ENCODE measurements around the gene TMX3.

TMX3 gene, protein sequence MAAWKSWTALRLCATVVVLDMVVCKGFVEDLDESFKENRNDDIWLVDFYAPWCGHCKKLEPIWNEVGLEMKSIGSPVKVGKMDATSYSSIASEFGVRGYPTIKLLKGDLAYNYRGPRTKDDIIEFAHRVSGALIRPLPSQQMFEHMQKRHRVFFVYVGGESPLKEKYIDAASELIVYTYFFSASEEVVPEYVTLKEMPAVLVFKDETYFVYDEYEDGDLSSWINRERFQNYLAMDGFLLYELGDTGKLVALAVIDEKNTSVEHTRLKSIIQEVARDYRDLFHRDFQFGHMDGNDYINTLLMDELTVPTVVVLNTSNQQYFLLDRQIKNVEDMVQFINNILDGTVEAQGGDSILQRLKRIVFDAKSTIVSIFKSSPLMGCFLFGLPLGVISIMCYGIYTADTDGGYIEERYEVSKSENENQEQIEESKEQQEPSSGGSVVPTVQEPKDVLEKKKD

DNA sequence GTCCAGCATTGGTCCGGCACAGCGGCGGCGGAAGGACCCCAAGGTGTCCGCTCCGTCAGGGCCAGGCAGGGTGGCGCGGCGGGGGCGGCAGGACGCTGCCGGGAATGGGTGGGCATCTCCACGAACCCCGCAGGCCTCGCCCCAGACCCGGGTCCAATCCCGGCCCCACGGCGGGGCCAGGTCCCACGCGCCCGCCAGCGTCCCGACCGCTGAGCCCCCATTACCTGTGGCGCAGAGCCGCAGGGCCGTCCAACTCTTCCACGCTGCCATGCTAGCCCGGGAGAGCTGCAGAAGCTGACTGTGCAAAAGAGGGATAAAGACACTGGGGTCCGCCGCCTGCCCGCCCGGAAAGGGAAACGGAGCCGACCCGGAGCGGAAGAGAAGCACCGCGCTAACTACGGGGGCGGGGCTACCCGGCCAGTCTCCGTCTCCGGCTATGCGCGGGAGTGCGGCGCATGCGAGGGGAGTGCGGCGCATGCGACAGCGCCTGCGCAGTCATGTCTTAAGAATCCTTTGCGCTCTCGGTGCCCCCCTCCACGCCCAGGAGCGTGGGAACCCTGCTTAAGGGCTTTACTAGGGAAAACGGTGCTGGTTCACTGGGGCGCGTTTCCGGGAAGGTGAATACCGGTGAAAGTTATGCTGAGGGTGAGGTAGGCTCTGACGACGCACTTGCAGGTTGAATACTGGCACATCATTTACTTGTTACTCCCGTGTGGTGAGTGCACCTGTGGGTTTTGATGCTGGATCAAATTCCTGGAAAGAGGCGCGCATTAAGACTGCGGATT is at the start of gene TMX3:
TSS of gene TMX3 (minus strand) at position 397 of the 785 bp plus-strand sequence. CDS start at position 270, 127 bp downstream.
- peak; percentile 87 to 94 for DNase-seq

DNA sequence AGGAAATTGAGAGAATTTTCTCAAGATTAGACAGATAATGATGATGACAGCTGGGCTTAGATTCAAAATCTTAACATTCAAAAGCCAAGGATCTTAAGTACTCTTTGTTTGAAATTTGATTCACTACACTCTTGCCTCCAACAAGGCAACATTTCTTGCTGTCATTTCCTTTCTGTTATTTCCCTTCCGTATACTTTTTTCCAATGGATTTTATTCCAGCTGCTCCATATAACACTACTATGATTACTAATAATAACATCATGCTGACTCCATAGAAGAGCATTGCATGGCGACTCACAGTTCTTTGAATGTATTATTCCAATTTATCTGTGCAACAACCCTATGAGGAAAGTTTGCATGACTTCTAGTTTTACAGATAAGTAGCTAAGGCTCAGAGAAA is 49.1 kb upstream of the TMX3 start:
- DNase-seq, result peak in 1 of 2 experiments; percentile 29

DNA sequence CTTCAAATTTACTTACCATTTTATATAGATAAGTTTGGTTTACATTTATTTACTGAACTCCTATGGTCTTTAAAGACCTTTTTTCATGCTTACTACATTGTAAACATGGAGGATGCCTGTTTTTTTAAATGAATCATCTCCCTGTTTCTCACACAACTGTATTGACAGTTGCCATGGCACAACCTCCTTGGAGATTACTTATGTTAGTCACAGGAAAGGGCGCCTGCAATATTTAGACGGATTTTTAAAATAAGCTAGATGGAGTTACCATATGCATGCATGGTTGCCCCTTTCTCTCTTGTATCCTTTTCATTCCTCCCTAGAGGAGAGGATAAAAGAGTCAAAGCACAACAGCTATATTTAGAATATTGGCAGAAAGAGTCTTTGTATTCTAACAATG is 48.2 kb upstream of the TMX3 start:
- DNase-seq, result no peak

DNA sequence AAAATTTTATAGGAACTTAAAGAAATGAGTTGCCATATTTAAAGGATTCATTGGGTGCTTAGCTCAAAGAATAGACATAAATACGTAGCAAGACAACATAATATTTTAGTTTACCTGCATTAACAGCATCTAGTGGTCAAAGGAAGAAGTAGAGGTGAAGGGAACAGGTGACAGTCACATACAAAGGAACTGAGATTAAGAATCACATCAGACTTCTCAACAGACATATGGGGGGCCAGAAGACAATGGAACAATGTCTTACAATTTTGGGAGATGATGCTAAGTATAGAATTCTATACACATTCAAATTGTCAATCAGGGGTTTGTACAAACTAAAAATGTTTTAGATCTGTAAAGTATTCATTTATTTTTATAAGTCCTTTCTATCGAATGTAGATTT is 44.4 kb upstream of the TMX3 start:
- DNase-seq, result no peak

DNA sequence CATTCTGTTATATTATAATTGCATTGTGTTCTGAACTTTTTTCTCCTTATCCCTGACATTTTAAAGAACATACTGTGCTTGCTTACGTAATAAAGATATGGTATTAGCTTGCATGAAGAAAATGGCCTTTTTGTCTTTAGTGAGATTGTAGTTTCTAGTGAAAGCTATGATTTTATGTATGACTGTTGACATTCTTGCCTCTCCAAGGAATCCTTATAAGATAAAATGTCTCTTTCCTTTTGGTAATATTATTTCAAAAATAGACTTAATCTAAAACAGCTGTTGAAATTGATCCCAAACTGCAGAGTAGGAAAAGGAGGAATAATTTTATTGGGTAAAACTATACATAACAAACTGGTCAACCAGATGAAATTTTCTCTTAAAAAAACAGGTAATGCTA is 42.2 kb upstream of the TMX3 start:
- no peak for DNase-seq

DNA sequence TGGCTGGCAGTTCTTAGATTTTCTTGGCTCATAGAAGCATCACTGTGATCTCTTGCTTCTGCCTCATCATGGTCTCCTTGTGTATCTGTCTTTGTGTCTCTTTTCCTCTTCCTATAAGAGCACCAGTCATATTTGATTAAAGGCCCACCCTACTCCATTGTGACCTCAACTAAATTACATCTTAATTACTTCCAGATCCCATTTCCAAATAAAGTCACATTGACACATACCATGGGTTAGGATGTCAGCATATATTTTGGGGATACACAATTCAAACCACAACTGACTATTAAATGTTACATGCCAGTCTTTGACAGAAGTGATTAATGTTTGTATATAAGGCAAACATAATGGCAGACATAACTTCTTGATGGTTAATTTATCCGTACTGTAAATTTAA is 27.3 kb upstream of the TMX3 start:
- DNase-seq, result no peak

DNA sequence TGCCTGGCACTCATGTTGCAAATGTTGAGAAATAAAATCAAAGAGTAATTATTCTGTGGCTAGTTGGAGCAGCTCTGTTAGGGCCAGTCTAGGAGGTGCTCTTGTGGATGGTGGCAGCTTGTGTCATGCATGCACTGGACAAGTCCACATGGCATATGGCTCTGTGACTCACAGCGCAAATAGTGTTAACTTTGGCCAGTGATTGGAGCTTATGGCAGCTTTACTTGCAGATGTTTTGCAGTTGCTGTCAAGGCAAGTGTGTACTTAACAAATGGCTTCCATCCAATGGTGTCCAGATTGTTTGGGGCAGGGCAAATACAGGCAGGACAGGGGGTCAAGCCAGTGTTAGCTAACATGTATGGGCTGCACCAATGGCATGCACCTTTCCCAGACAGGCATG is 26.1 kb upstream of the TMX3 start:
- DNase-seq, result peak in 1 of 2 experiments; percentile 74

DNA sequence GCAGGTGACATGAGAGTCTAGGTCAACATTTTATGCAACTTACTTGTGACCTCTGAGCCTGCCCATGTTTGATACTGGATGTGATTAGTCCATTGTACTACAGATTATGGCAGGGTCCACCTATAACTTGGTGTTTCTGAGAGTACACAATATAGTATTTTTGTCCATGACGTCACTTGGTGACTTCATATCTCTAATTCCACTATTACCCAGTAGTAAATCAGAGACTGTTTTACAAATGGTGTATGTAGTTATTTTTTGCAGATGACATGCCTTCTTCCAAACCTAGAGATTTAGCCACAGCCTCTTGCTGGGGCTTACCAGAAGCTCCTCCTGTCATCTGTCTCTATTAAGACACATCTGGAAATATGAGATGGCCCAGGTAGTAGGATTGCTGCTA is 24.6 kb upstream of the TMX3 start:
- DNase-seq, result no peak

DNA sequence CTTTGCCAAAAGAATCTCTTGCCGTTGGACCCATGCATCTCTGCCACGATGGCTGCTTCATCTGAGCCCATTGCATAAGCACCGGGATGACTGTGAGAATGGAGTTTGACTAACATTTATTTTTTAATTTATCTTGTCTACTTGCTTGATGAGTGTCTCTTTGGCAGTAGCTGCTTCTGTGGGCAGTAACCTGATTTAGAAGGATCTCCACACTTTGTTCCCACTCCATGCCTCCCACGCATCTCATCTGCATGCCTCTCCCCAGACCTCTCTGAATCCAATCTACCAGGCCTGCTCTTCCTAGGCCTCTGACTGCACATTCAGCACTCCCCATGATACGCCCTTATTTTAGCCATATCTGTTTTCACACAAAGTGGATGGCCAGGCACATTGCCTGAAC is 23.7 kb upstream of the TMX3 start:
- DNase-seq, result no peak

DNA sequence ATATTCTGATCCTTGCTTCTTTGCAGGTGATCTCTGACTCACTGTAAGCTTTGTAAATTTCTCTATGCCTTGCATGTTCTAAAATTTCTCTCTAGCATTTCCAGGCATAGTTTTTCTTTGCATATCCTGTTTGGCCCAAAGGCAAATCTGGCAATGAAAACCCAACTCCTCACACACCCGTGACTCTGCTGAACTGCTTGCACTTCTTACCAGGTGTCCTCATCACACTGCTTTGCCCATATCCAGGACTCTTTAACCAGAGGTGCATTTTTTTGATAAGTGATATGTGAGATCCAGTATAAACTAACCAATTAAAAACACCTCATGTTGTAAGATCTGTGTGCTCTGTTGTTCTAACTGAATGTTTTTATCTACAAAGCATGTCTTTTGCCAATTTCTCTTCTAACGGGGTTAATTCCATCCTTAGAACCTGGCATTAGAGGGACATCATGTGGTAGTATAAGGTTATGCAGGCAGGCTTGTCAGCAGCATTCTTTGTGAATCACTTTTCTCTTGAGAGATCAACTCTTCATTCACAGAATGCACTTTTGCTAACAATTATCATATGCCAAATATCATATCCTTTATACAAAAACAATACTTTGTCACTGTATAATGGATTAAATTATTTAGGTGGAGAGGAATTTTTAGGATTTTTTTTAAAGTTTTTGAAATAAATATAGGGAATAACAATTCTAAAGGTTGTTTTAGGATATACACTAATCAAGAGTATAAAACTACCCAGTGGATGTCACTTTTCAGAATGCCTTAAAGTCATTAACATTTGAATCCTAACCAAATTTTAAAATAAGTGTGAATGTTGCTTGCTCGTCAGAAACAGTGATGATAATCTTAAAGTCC is 20.8 kb upstream of the TMX3 start:
- DNase-seq, result peak in 1 of 2 experiments; percentile 20

DNA sequence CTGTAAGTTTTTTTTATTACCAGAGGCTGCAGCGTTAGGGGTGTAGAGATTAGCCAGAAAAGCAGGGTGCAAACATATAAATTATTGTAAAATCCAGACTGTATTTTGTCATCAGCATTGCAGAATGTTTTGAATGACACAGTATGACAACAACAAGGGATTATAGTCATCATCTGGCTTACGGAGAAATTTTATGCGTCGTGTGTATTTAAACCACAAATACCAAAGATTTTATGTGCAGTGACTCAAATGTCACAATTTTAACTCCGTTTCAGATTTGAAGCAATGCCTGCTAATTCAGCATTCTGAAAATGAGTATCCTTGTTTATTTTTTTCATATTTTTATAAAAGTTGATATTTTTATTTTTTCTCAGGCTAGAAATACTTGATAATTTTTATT is 19.4 kb upstream of the TMX3 start:
- no peak for DNase-seq

DNA sequence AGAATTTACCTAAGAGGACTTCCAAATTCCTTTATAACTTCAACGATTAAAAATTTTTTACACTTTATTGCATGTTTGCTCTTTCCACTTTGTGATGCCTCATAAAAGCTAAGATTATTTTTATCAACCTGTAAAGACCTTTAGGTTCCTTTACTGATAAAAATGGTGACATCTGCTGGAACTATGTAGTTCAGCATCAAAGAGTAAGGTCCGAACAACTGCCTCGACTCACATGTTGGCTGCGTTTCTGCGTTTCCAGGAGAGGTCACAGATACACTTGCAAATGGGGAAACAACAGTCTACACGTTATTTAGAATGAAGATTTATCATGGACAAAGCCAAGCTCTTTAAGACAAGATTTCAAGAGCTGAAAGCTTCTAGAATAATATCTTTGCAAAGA is 18.8 kb upstream of the TMX3 start:
- DNase-seq, result peak in 1 of 2 experiments; percentile 10

DNA sequence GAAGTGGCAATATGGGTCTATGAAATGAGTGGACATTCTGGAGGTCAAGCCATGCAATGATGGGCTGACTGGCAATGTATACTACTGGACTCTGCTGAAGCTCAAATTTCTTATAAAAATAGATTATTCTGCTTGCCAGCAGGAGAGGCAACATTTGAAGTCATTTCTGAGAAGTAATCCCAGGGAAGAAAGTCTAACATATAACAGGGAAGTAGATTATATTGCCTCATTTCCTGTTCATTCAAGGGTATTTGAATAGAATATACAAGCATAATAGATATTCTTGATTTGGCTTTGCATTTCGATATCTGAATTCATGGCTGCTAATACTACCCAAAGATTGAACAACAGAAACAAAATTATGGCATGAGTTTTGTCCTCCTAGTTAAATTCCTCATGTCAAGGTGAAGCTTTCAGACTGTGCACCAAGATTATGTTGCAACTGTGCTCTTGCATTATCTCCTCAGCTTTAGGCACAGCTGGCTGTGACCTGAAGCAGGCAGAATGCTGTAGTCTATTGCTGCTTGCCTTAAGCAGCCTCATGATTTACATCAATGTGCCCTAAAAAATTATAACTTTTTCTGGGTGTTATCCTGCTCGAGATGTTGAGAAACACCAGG is 13.3 kb upstream of the TMX3 start:
- no peak for DNase-seq

DNA sequence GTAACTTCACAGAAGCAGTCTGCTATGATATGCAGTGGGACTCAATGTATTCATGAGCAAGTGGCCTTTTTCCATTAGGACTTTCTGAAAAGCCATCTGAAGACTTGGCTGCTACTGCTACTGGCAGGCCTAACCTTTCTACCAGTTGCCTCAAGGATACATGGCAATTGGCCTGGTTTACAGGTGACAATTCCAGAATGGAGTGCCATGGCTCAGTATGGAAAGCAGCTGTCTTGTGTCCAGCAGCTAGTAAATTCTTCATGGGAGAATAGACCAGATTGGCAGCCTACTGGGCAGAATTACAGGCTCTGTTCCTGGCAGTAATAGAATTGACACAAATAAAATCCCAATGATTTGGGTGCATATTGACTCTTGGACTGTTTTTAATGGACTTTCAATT is 12.6 kb upstream of the TMX3 start:
- DNase-seq, result no peak

DNA sequence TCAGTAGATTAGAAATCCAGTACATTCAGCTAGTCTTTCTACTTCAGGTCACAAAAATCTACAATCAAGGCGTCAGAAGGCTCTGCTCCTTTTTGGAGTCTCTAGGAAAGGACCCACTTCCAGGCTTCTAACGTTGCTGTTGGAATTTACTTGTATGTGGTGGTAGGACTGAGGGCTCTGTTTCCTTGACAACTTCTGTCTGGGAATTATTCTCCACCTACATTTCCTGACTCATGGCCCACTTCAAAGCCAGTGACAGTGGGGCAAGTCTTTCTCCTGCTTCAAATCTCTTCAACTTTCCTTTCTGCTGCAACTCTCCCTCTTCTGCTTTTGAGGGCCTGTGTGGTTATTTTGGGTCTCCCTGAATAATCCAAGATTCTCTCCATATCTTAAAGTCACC is 10.4 kb upstream of the TMX3 start:
- DNase-seq, result no peak

DNA sequence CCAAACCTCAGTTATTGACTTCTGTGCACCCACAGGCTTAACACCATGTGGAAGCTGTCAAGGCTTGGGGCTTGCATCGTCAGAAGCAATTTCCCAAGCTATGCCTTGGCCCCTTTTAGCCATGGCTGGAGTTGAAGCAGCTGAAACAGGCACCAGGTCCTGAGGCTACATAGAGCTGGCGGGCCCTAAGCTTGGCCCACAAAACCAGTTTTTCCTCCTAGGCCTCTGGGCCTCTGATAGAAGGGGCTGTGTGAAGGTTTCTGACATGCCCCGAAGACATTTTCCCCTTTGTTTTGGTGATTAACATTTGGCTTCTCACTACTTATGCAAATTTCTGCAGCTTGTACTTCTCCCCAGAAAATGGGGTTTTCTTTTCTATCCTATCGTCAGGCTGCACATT is 9.1 kb upstream of the TMX3 start:
- no peak for DNase-seq

DNA sequence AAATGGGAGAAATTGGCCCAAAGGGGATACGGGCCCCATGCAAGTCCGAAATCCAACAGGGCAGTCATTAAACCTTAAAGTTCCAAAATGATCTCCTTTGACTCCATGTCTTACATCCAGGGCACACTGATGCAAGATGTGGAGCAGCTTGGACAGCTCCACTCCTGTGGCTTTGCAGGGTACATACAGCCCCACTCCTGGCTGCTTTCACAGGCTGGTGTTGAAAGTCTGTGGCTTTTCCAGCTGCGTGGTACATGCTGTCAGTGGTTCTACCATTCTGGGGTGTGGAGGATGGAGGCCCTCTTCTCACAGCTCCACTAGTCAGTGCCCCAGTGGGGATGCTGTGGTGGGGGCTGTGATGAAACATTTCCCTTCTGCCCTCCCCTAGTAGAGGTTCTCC is 8.6 kb upstream of the TMX3 start:
- DNase-seq, result no peak

DNA sequence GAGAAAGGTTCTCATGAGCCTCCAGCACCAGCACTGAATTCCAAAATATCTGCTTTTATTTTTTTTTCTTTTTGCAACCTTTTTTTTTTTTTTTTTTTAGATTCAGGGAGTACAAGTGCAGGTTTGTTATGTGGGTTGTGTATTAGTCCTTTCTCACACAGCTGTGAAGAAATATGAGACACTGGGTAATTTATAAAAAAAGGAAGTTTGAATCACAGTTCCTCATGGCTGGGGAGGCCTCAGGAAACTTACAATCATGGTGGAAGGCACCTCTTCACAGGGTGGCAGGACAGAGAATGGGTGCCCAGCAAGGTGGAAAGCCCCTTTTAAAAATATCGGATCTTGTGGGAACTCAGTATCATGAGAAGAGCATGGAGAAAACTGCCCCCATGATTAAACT is 7.9 kb upstream of the TMX3 start:
- DNase-seq, result no peak

DNA sequence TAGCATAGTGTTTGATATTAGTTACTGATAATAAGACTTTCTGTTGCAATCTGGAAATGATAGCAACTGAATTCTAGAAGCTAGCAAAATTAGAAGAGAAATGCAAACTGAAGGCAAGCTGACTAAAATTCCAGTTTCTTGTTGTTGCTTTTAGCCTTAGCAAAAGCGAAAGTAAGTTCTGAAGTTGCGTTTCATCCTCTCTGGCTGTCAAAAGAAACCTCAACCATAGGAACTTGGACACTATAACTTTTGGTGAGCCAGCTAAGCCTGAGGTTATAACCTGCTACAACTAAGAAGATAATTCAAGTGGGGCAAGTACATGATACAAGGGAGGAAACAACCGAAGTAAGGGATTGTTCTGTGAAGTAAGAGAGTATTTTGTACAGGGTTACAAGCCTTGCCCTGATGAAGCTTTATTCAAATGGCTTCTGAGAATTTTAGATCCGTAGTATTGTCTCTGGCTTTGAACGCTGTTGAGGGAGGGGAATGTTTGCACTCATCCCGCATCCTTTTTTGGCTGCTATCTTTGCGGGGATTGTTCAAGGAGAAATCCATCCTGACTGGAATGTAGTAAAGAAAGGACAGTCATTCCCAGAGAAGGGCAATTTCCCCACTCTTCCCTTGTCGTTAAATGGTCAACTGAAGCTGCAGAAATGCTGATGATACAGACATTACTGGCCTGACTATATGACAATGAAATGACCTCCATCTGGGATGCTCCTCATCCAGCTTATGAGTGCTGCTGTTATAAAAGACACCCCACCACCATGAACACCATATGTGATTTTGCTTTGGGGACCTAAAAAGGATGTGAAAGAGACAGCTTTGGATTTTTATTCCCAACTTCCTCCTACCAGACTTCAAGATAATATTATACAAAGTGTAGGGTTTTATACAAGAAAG is 7.0 kb upstream of the TMX3 start:
- DNase-seq, result no peak

DNA sequence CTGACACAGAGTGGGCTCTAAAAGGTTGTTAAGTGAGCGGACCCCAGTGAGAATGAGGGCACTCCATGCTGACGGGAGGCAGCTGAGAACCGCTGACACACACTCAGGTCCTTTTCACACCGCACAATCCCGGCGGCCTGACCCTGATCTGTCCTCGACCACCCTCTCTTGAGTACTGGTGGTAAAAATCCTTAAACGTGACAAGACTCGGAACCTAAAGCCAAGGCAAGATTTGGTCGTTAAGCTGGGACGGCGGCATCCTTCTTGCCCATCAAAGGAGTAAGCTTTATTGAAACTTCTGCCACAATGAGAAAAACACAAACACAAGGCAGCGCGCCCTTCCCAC is 569 bp downstream of the TMX3 start:
- peak in 1 of 2 experiments; percentile 35 for DNase-seq

DNA sequence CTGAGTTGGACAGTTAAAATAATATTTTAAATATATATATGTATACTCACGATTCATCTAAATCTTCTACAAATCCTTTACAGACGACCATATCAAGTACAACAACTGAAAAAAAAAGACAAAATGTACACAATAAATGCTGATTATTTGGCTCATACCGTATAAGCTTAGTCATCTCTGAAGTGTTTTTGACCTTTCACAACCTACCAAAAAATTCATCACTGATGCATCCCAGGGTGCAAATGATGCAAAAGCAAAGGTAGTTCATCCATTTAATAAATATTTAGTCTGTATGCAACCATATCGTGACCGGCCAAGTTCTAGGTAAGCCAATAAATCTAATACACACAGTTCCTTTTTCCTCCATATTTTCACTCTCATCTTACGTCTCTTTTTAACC is 1.1 kb downstream of the TMX3 start:
- no peak for DNase-seq

DNA sequence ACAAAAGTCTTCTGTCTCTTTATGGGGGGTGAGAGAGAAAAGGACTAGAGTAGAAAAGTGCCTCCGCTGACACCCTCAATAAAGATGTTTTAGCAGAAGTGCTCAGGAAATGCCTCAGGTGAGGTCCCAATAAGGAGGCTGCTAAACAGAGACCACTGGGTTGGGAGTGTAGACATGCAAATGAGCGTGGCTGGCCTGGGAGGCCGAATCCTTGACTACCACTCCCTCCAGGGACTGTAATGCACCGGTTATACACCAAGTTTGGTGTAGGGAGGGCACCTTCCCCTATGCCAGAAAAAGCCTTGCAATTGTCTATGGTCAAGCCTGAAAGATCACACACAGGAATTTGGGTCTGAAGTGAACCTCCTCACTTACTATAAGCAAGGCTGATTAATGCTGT is 1.8 kb downstream of the TMX3 start:
- DNase-seq, result no peak

All from NCI-H524 (cell line).